Articular chondrocyte of knee joint (primary cell): ENCODE results near the gene ZFAND2A. TPM values are rescaled to one million over a fixed set of nuclear protein-coding genes. Genes with fewer than 3 reads are reported as not detected.

Experiments used
- total RNA-seq: library from RNA; depleted of rRNA; stranded (reverse); fragments of >200 nt; gene quantifications from 2 replicates; pipeline ENCODE4 v1.2.3, GENCODE V29; 2012

ZFAND2A gene, protein sequence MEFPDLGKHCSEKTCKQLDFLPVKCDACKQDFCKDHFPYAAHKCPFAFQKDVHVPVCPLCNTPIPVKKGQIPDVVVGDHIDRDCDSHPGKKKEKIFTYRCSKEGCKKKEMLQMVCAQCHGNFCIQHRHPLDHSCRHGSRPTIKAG
- total RNA-seq = 18.1 and 19.2 TPM in 2 replicates

GRCh38 chr7:1159891-1160669 lies at the start of gene ZFAND2A:
Gene ZFAND2A (minus strand): TSS chr7:1160196. CDS start chr7:1158212, 1,984 bp downstream.

Other genes with a start within 250 kb of the ZFAND2A start
- 2.3 and 2.4 TPM in 2 replicates for gene ADAP1, start 205.5 kb downstream of the ZFAND2A start, total RNA-seq
- 11.1 and 12.5 TPM in 2 replicates for gene COX19, start 184.6 kb downstream of the ZFAND2A start, total RNA-seq
- gene CYP2W1, start 177.0 kb downstream of the ZFAND2A start, total RNA-seq = under 0.01 TPM in 1 of 2 replicates, not detected in the other
- 2.5 and 3.8 TPM in 2 replicates for gene GPR146, start 115.7 kb downstream of the ZFAND2A start, total RNA-seq
- gene GPER1, start 72.1 kb downstream of the ZFAND2A start, total RNA-seq = 18.0 and 19.6 TPM in 2 replicates
- not detected in 2 replicates for gene UNCX, start 72.7 kb upstream of the ZFAND2A start, total RNA-seq